ENCODE results near the gene ERG28.
"Not testable (repeated sequence)": the region's sequence is repeated elsewhere in the genome, so short reads cannot be mapped to it uniquely, and the experiment has no call there.

ERG28 gene

GRCh38 chr14:75700295-75700694, 39.6 kb upstream of the ERG28 start:
- no peak for DNase-seq (ENCODE audit: low read depth)
- no peak for TF ChIP-seq CTCF (IDR thresholded peaks at IDR 0.05; ENCODE audit: low read length, missing control alignments)
- H3K4me3 ChIP-seq (replicated peaks; ENCODE audit: low read depth, low read length): no peak overlapping the region

DNA sequence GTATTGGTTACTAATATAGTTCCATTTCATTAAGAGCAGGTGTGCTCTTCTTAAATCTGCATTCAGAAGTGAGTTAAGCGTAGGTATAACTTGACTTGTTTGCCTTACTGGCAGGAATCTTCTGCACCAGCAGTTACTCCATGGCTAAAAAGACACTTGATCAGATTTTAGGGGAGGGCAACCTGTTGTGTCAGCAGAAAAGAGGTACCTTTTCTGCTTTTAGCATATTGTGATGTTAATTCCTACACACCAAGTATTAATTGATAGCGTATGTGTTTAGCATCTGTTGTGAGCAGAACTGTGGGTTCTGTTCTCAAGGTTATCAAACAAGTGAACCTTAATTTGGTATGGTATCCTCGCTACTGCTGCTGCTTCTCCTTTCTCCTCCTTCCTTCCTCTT, 38.7 kb upstream of the ERG28 start:
- no peak for TF ChIP-seq CTCF (IDR thresholded peaks at IDR 0.05; ENCODE audit: low read length, missing control alignments)
- H3K4me3 ChIP-seq (replicated peaks; ENCODE audit: low read depth, low read length): no peak overlapping the region
- DNase-seq (ENCODE audit: low read depth): no peak

- no peak overlapping the region for H3K4me3 ChIP-seq (replicated peaks; ENCODE audit: low read depth, low read length)
- no peak for TF ChIP-seq CTCF (IDR thresholded peaks at IDR 0.05; ENCODE audit: low read length, missing control alignments)
- DNase-seq (ENCODE audit: low read depth): no peak
Measured at GRCh38 chr14:75697918-75698317, 37.2 kb upstream of the ERG28 start.

DNA sequence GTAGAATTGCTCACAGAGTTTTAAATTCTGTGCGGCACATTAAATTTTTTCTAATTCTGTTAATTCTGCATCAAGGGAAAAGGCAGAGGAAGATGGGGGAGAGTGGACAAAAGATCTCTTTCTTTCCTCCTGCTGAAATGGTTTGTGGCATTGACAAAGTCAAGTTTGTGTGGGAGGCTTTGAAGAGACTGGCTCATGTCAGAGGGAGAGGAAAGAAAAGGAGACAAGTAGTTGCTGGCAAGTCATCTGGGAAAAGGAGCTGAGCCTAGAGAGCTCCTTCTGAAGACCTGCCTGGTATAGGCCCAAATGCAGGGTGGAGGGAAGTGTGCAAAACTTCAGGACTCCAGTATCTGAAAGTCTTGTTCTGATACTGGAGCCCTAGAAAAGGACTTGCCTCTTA, 36.7 kb upstream of the ERG28 start:
- no peak overlapping the region for H3K4me3 ChIP-seq (replicated peaks; ENCODE audit: low read depth, low read length)
- TF ChIP-seq CTCF (IDR thresholded peaks at IDR 0.05; ENCODE audit: low read length, missing control alignments): no peak
- DNase-seq (ENCODE audit: low read depth): no peak

DNA sequence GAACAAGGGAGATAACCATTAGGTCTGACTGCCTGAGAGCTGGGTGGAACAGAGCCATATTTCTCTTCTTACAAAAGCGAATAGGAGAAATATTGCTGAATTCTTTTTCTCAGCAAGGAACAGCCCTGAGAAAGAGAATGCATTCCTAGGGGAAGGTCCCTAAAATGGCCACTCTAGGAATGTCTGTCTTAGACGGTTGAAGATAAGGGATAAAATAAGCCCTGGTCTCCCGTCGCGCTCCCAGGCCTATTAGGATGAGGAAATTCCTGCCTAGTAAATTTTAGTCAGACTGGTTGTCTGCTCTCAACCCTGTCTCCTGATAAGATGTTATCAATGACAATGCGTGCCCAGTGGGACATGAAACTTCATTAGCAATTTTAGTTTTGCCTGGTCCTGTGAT, 34.3 kb upstream of the ERG28 start:
- not testable (repeated sequence) for DNase-seq (ENCODE audit: low read depth); H3K4me3 ChIP-seq (replicated peaks; ENCODE audit: low read depth, low read length)

DNA sequence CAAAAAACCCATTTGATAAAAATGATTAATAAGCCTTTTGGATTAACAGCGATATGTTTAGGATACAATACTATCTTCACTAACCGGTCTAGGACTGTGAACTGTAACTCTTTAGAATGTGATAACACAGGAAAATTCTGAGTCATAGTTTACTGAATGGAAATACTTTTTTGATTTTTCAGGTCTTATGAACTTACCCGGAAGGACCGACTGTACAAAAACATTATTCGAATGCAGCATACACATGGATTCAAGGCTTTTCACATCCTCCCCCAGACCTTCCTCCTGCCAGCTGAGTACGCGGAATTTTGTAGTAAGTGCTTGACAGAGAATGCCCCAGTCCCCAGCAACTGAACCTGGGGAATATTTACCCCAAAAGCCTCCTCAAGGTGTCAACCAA, 29.3 kb upstream of the ERG28 start:
- TF ChIP-seq CTCF (IDR thresholded peaks at IDR 0.05; ENCODE audit: low read length, missing control alignments): no peak
- DNase-seq (ENCODE audit: low read depth): peak; percentile 65
- no peak overlapping the region for H3K4me3 ChIP-seq (replicated peaks; ENCODE audit: low read depth, low read length)

DNA sequence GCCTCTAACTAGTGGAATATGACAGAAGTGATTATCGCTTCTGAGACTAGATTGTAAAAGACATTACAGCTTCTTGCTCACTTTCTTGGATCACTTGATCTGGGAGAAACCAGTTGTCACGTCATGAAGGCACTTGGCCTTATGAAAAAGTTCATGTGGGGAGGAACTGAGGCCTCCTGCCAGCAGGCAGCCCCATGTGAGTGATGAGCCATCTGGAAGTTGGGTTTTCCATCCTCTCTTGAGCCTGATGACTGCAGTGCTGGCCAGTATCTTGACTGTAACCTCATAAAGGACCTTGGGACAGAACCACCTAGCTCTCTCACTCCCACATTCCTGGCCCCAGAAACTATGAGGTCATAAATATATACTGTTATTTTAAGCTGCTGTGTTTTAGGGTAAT, 28.3 kb upstream of the ERG28 start:
- TF ChIP-seq CTCF (IDR thresholded peaks at IDR 0.05; ENCODE audit: low read length, missing control alignments): no peak
- peak; percentile 75 for DNase-seq (ENCODE audit: low read depth)
- H3K4me3 ChIP-seq (replicated peaks; ENCODE audit: low read depth, low read length): no peak overlapping the region

DNA sequence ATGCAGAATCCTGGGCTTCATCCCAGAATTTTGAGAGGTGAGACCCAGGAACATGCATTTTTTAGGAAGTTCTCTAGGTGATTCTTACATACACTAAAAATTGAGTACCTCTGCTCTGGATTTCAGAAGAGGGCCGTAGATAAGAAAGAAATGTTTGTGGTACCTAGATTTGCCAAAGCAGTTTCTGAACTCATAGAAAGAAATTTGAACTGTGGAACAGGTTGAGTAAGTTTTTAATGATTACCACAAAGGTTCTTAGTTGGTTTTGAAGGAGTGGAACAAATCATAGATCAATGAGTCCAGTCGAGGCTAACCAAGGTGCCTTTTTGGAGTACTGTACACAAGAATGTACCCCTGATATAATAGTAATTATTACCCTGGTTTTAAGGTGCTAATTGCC, 25.2 kb upstream of the ERG28 start:
- no peak for TF ChIP-seq CTCF (IDR thresholded peaks at IDR 0.05; ENCODE audit: low read length, missing control alignments)
- DNase-seq (ENCODE audit: low read depth): no peak
- H3K4me3 ChIP-seq (replicated peaks; ENCODE audit: low read depth, low read length): no peak overlapping the region

Measured in fibroblast of pulmonary artery (primary cell).